ENCODE measurements around the gene ANGPTL3.

- TF ChIP-seq CTCF (IDR thresholded peaks at IDR 0.05) (no peak), ZFX (IDR thresholded peaks at IDR 0.05; ENCODE audit: borderline replicate concordance) (no peak)
Observed at GRCh38 chr1:62590970-62591368, 6.4 kb upstream of the ANGPTL3 start.

Measured in 22Rv1 (cell line).